ENCODE measurements around the gene ATP6V0A4.
"Not testable (repeated sequence)": the region's sequence is repeated elsewhere in the genome, so short reads cannot be mapped to it uniquely, and the experiment has no call there.

ATP6V0A4 gene

GRCh38 chr7:138749960-138750359 lies 48.0 kb downstream of the ATP6V0A4 start:
- DNase-seq: no peak

- no peak for DNase-seq
These were observed 49.3 kb downstream of the ATP6V0A4 start for GRCh38 chr7:138748666-138749065.

- DNase-seq: no peak
These were observed 51.9 kb downstream of the ATP6V0A4 start for GRCh38 chr7:138746073-138746472.

GRCh38 chr7:138745189-138745588 lies 52.8 kb downstream of the ATP6V0A4 start:
- DNase-seq: no peak

- DNase-seq: no peak
These were observed 56.6 kb downstream of the ATP6V0A4 start for GRCh38 chr7:138741453-138741735.

- no peak for DNase-seq
These were observed 58.1 kb downstream of the ATP6V0A4 start for GRCh38 chr7:138739859-138740258.

GRCh38 chr7:138738551-138739335 lies 59.3 kb downstream of the ATP6V0A4 start:
- peak; percentile 11 for DNase-seq

GRCh38 chr7:138738114-138738513 lies 59.9 kb downstream of the ATP6V0A4 start:
- DNase-seq: no peak

- no peak for DNase-seq
These were observed 62.6 kb downstream of the ATP6V0A4 start for GRCh38 chr7:138735399-138735798.

- not testable (repeated sequence) for DNase-seq
These were observed 66.3 kb downstream of the ATP6V0A4 start for GRCh38 chr7:138731733-138732132.

GRCh38 chr7:138729444-138729843 lies 68.6 kb downstream of the ATP6V0A4 start:
- no peak for DNase-seq

GRCh38 chr7:138727336-138728099 lies 70.5 kb downstream of the ATP6V0A4 start:
- DNase-seq: no peak

- no peak for DNase-seq
These were observed 71.7 kb downstream of the ATP6V0A4 start for GRCh38 chr7:138726288-138726687.

- DNase-seq: no peak
These were observed 77.7 kb downstream of the ATP6V0A4 start for GRCh38 chr7:138720286-138720685.

GRCh38 chr7:138716889-138717288 lies 81.1 kb downstream of the ATP6V0A4 start:
- no peak for DNase-seq

GRCh38 chr7:138713191-138713590 lies 84.8 kb downstream of the ATP6V0A4 start:
- DNase-seq: no peak

GRCh38 chr7:138712652-138713051 lies 85.3 kb downstream of the ATP6V0A4 start:
- no peak for DNase-seq

GRCh38 chr7:138710536-138711385 lies 87.2 kb downstream of the ATP6V0A4 start:
- no peak for DNase-seq

- DNase-seq: no peak
These were observed 92.8 kb downstream of the ATP6V0A4 start for GRCh38 chr7:138705167-138705566.

- DNase-seq: no peak
These were observed 96.5 kb downstream of the ATP6V0A4 start for GRCh38 chr7:138701537-138701923.

GRCh38 chr7:138700857-138701536 lies 97.0 kb downstream of the ATP6V0A4 start, which contains the start of gene SVOPL:
TSS of gene SVOPL (minus strand) at chr7:138701362. CDS start at chr7:138679045, 22,317 bp downstream.
- no peak for DNase-seq

GRCh38 chr7:138699661-138700060 lies 98.3 kb downstream of the ATP6V0A4 start:
- DNase-seq: no peak

GRCh38 chr7:138698281-138698680 lies 99.7 kb downstream of the ATP6V0A4 start:
- DNase-seq: no peak
